ENCODE data around the gene SEPTIN1. TPM values are rescaled to one million over a fixed set of nuclear protein-coding genes. Genes with fewer than 3 reads are reported as not detected.

Gene SEPTIN1
- total RNA-seq, 2 experiments from 2014 or later = 133 to 181 TPM

GRCh38 chr16:30417529-30418349 is 35.4 kb upstream of the SEPTIN1 start:
- Histone ChIP-seq H3K79me2 (ENCODE audit: insufficient read depth, low read depth, low read length) (peaks cover 3% of the 10 kb centered on the region; the same call in 1 of the 2 replicates), H3K9me3 (ENCODE audit: low read length) (no peaks in the 10 kb centered on the region), H3K4me2 (ENCODE audit: low read length) (peak overlapping the region; percentile 72), H3K4me1 (ENCODE audit: insufficient read depth, low read length, poor library complexity, severe bottlenecking) (peaks cover 20% of the 10 kb centered on the region), H3K27ac (ENCODE audit: low read depth, low read length, poor library complexity, severe bottlenecking) (peak overlapping the region; percentile 54), H3K36me3 (ENCODE audit: insufficient read depth, low read length) (peaks cover 71% of the 10 kb centered on the region), H4K20me1 (ENCODE audit: insufficient read depth, low read length) (no peaks in the 10 kb centered on the region), H2AFZ (ENCODE audit: low read length) (peak overlapping the region; percentile 16), H3K9me2 (ENCODE audit: insufficient read depth, low read length) (no peaks in the 10 kb centered on the region), H3K4me3 (ENCODE audit: low read depth, low read length, poor library complexity, severe bottlenecking) (peak overlapping the region; percentile 62)
- intact Hi-C loops (cut with micrococcal nuclease; ENCODE audit: unreplicated experiment) = no loop called here
- ChIA-PET CTCF (ENCODE audit: unreplicated experiment) (interaction anchor here (0.6 to 1.1 kb wide), 6 partner anchors 9 to 87 kb away, joined by 3 to 5 read pairs (median 3); partner anchors contain the start of gene DCTPP1), POLR2A (interaction anchor here (0.6 to 2.0 kb wide), 8 partner anchors 9 to 200 kb away, joined by 3 to 8 read pairs (median 4); partner anchors contain the start of genes DCTPP1, TBC1D10B, ZNF48 and ZNF771)
- DNase-seq (ENCODE audit: low spot score) = peak; percentile 96
- TF ChIP-seq EZH2phosphoT487 (IDR thresholded peaks at IDR 0.05; ENCODE audit: borderline replicate concordance, low read depth, low read length) = no peak
- no peak for TF ChIP-seq CTCF (conservative IDR thresholded peaks at IDR 0.05; ENCODE audit: low read length)
- BruUV-seq (replicated peaks) = no TSS peak

GRCh38 chr16:30416624-30417528 is 34.5 kb upstream of the SEPTIN1 start:
- Histone ChIP-seq H2AFZ (ENCODE audit: low read length) (peak overlapping the region; percentile 16; the same call in 1 of the 2 replicates), H3K27ac (ENCODE audit: low read depth, low read length, poor library complexity, severe bottlenecking) (no peak overlapping the region), H3K36me3 (ENCODE audit: insufficient read depth, low read length) (peaks cover 71% of the 10 kb centered on the region), H3K79me2 (ENCODE audit: insufficient read depth, low read depth, low read length) (peaks cover 4% of the 10 kb centered on the region; the same call in 1 of the 2 replicates), H3K9me2 (ENCODE audit: insufficient read depth, low read length) (no peaks in the 10 kb centered on the region), H4K20me1 (ENCODE audit: insufficient read depth, low read length) (no peaks in the 10 kb centered on the region), H3K4me3 (ENCODE audit: low read depth, low read length, poor library complexity, severe bottlenecking) (peak overlapping the region; percentile 62), H3K9me3 (ENCODE audit: low read length) (no peaks in the 10 kb centered on the region), H3K4me1 (ENCODE audit: insufficient read depth, low read length, poor library complexity, severe bottlenecking) (peaks cover 20% of the 10 kb centered on the region), H3K4me2 (ENCODE audit: low read length) (peak overlapping the region; percentile 72)
- TF ChIP-seq EZH2phosphoT487 (IDR thresholded peaks at IDR 0.05; ENCODE audit: borderline replicate concordance, low read depth, low read length) (no peak), CTCF (conservative IDR thresholded peaks at IDR 0.05; ENCODE audit: low read length) (no peak)
- DNase-seq (ENCODE audit: low spot score) = no peak
- ChIA-PET CTCF (ENCODE audit: unreplicated experiment) (interaction anchor here (0.6 to 1.1 kb wide), 4 partner anchors 8 to 88 kb away, joined by 3 to 5 read pairs (median 4); partner anchors contain the start of gene DCTPP1), POLR2A (interaction anchor here (0.6 to 2.0 kb wide), 8 partner anchors 10 to 201 kb away, joined by 3 to 8 read pairs (median 4); partner anchors contain the start of genes DCTPP1, TBC1D10B, ZNF48 and ZNF771)
- intact Hi-C loops (cut with micrococcal nuclease; ENCODE audit: unreplicated experiment) = no loop called here
- BruUV-seq (replicated peaks) = no TSS peak

Measured in OCI-LY7 (cell line).